Measurements from ENCODE around the gene NOL8.
A peak's percentile ranks its signal among the peaks of the same experiment; 100 is the strongest.

NOL8 gene

GRCh38 chr9:92325269-92325990 lies at the start of gene NOL8, which contains the start of gene CENPP:
NOL8 (minus strand) TSS chr9:92325350; CDS start chr9:92324161, 1,189 bp downstream.
CENPP (plus strand) TSS chr9:92325953.
- DNase-seq: peak; percentile 97

- no peak for DNase-seq
Measured at GRCh38 chr9:92373167-92373566, 48.0 kb upstream of the NOL8 start.

- DNase-seq: no peak
Measured at GRCh38 chr9:92369075-92369474, 43.9 kb upstream of the NOL8 start.

GRCh38 chr9:92360083-92360482 lies 34.9 kb upstream of the NOL8 start:
- no peak for DNase-seq

GRCh38 chr9:92359394-92359995 lies 34.3 kb upstream of the NOL8 start:
- no peak for DNase-seq

- DNase-seq: no peak
Measured at GRCh38 chr9:92353051-92353450, 27.9 kb upstream of the NOL8 start.

GRCh38 chr9:92350740-92351133 lies 25.6 kb upstream of the NOL8 start:
- DNase-seq: no peak

GRCh38 chr9:92349771-92350739 lies 24.9 kb upstream of the NOL8 start:
- DNase-seq: no peak

GRCh38 chr9:92345582-92345981 lies 20.4 kb upstream of the NOL8 start:
- no peak for DNase-seq

GRCh38 chr9:92342825-92343488 lies 17.8 kb upstream of the NOL8 start:
- no peak for DNase-seq

- no peak for DNase-seq
Measured at GRCh38 chr9:92341578-92341977, 16.4 kb upstream of the NOL8 start.

GRCh38 chr9:92333282-92333634 lies 8.1 kb upstream of the NOL8 start:
- no peak for DNase-seq

- no peak for DNase-seq
Measured at GRCh38 chr9:92332577-92333281, 7.6 kb upstream of the NOL8 start.

GRCh38 chr9:92328225-92328624 lies 3.1 kb upstream of the NOL8 start:
- DNase-seq: peak; percentile 57

- DNase-seq: no peak
Measured at GRCh38 chr9:92327283-92327850, 2.2 kb upstream of the NOL8 start.

- DNase-seq: peak; percentile 41
Measured at GRCh38 chr9:92325991-92326500, 896 bp upstream of the NOL8 start.

- no peak for DNase-seq
Measured at GRCh38 chr9:92324889-92325268, 271 bp downstream of the NOL8 start.

- no peak for DNase-seq
Measured at GRCh38 chr9:92324431-92324830, 719 bp downstream of the NOL8 start.

- DNase-seq: no peak
Measured at GRCh38 chr9:92315456-92315855, 9.7 kb downstream of the NOL8 start.

- DNase-seq: no peak
Measured at GRCh38 chr9:92313624-92314012, 11.5 kb downstream of the NOL8 start.

GRCh38 chr9:92312887-92313623 lies 12.1 kb downstream of the NOL8 start:
- no peak for DNase-seq
